HG03378 (cell line): ENCODE results near the gene COL19A1.

Experiments used
- ATAC-seq: cut with Tn5 transposase; IDR thresholded peaks from one replicate; pipeline ENCODE4 v1.9.1; 2021; ENCODE audit warnings: mild to moderate bottlenecking, moderate library complexity; ENCODE audit not compliant: unreplicated experiment

The COL19A1 gene

DNA sequence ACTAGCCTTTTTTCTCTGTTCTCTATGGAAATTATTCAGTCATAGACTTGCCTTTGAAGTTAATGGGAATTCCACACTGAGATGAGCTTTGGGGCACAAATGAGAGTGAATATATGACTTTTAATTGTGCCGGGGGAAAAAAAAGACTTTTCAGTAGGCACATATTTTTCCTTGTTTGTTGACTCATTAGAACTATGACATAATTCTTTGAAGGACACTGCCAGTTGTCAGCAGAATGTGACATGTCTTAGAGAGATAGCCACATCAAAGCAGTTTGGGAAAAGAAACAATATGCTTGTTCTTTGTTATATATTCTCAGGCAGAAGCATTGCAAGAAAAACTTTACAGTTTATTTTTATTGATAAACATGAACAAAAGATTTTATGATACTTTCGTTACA lies 298.2 kb downstream of the COL19A1 start:
- no peak for ATAC-seq

DNA sequence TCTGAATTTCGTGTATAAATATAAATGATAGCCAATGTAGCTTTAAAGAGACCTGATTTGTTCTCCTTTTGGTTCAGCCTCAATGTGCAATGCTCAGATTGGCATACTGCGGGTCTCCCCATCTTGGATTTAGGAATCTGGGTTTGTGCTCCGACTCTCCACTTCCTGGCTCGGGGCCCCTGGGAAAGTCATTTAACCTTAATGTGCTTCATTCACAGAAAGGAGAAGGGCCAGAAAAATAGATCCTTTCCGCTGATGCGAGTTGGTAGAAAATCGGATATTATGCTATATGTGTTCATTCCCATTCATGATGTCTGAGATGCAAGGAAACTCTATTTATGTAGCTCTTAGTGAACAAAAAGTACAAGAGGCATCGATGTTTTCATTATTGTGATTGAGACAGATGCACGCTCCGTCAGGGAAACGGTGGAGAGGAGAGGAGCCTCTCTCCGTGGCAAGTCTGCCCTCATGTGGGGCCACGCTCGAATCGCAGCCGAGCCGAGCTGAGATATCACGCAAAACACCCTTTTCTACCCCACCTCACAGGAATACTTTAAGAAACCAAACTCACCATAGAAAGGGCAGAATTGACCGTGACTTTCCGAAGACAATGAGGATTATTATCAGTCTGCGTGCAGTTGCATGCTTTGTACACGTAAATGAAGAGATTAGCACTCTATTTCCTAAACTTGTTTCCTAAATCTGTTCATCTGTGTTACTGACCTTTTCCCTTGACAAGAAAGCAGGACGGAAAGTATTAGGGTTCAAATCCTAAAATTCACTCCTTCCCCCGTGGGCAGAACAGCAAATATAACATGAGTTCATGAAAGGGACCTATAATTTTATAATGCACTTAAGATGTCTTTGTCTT lies 300.0 kb downstream of the COL19A1 start:
- peak; percentile 87 for ATAC-seq

DNA sequence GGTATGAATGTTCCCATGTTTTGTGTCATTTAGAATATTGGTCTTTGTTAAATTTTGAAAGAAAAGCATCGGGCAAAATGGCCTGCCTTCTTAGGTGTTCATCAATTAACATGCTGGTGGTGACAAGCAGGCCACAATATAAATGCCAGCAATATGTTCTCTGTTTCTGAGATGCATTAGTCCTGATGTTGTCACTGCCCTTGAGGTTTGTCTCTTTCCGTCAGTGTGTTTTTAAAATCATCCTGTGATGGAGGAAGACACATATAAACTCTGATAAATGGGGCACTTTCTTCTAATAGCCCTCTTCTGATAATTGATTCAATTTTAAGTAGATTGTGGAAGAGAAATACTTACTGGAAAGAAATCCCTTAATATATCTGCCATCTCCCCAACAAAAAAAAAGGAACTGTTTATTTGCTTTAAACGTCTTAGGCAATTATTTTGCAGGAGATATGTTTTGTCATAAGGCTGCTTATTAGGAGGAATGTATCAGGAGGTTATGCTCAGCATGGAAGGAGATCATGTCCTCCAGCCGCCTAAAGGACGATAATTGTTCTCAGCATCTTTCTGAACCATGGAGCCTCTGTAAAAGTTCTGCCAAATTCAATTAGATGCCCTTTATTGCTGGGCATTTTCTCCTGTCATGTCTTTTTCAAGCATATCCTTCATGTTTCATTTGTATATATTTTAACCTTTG lies 302.5 kb downstream of the COL19A1 start:
- ATAC-seq = no peak

DNA sequence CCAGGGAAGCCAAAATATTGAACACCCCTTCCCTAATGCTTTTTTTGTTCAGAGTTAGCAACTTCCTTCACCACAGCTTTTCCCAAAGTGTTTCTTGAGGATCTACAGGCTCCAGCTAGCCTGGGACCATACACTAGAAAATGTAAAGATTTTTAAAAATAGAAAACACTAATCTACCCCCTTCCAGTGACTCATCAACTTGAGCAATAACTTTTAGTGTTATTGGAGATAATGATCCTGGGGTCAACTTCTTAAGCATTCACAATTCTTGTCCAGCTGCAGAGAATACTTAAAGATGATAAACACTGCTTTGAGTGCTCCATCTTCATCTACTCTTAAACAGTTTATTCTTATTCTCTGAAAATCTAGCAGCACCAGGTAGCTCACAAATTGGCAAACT lies 304.9 kb downstream of the COL19A1 start:
- no peak for ATAC-seq

DNA sequence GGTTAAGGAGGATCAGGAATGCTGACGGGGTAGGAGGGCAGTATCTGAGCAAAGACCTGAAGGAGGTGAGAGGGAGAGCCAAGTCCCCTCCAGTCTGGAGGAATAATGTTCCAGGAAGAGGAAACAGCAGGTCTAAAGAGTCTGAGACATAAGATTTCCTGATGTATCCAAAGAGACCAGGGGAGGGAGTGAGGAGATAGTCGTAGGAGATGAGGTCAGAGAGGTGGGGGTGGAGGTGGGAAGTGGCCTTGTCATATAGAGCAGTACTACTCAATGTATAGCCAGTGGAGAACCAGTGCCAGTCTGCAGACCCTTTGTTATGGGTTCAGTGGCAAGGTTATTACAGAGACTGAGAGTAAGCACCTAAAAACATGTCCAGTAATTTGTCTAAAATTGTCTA lies 305.9 kb downstream of the COL19A1 start:
- ATAC-seq = no peak

DNA sequence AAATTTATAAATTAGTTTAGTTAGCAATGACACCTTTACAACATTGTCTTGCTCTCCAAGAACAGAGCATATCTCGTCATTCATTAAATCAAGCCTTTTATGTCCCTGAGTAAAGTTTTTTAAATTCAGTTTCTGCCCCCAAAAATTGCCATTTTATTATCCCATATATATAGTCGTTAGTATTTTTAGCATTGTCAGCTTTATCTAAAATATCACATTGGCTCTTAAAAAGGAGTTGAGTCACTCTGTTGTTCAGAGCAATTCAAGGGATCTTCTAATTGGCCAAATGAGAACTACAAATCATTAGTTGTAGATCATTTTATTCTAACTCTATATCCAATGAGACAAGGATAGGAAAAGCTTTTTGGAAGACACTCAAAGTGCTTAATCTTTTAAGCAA lies 309.4 kb downstream of the COL19A1 start:
- no peak for ATAC-seq

DNA sequence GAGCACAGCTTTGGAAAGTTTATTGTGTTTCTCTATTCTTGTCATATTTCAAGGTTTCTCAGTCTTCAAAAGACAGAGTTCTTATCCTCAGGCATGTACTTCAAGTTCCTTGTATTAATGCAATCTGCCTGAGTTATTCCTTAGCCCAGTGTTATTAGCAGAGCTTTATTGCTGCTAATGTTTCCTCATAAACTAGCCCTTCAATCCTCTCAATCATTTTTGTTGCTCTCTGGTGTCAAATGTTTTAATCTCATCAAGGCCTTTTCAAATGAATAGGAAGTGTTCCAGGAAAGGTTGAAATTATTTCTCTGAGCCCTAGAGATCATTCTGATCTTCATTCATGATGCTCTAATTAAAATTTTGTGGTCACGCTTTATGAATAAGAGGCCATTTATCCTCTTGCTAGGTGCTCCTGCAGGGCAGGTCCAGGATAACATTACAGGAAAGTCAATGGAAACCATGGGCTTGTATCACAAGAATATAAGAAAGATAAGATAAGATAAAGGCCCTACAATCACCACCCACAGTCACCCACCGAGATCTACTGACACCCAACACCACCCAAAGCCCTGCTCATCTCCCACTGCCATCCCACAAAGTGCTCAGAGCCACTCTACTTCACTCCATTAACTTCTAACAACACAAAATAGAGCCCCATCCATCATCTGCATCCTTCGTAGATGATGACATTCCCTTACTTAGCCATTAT lies 310.6 kb downstream of the COL19A1 start:
- no peak for ATAC-seq

DNA sequence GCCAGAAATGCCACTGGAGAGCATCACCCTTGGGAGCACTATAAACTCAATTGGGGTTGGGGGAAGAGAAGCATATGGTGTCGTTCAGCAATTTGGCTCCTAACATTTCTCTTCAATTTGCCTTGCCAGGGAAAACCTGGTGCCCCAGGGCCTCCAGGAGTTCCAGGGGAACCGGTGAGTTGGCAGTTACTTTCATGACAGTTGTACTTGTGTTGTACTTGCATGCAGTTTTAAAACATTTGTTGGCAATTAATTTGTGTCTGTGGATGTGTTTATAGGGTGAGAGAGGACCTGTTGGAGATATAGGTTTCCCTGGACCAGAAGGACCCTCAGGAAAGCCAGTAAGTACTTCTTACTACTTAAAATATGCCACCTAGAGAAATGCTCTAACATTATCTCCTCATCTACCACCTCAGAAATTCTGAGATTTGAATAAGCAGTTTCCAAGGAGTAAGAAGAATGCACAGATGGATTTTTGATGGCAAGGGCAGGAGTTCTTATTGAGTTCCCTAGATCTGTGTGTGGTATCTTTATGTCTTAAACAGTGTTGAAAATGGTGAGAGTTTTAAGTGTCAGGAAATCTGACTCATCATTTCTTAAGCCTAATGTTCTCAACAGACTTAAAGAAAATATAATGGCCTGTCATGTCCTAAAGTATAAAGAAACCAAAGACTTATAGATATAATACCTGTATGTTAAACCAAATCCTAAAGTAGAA lies 314.0 kb downstream of the COL19A1 start:
- peak; percentile 15 for ATAC-seq

DNA sequence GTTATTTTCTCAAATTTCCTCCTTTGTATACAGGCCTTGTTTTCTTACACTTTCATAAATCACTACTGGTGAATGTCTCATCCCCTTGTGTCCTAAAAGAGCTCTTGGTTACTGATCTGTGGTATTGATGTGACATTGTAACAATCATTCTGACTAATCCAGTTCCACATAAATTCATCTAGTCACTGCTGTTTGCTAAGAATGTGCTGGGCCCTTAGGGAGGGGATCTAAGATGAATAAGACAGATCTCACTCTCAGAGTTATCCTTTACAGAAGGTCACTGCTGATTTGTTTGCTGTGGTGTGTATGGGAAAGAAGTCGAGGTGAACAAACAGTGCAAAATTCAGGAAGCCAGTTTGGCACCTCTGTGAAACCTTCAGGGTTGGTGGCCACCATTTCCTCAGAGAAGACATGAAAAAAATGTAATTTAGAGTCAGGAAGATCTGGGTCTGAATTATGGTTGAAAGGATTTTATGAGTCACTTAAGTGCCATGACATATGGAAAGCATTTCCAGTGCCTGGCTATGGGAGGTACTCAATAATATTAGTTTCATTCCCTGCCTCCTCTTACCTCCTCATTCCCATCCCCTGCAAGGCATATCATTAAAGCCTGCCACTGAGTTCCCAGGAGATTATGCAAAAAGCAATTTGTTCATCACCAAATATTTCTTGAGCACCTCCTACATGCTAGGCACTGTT lies 314.7 kb downstream of the COL19A1 start:
- peak; percentile 69 for ATAC-seq

DNA sequence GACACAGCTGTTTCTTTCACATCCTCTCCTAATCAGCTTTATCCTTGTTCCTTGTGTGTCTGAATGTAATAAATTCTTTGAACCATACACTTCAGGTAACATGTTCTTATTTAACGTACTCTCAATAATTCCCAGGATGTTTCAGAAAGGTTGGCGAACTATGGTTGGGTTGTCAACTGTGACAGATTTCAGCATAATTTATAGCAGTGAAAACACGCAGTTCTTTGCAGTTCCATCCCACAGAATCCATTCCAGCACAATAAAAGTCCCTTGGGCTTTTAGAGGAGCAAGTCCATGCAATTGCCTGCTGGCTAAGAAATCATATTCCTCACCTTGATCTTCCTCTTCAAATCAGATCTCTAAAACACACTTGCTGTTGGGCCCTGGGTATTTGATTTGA lies 317.2 kb downstream of the COL19A1 start:
- ATAC-seq = no peak

DNA sequence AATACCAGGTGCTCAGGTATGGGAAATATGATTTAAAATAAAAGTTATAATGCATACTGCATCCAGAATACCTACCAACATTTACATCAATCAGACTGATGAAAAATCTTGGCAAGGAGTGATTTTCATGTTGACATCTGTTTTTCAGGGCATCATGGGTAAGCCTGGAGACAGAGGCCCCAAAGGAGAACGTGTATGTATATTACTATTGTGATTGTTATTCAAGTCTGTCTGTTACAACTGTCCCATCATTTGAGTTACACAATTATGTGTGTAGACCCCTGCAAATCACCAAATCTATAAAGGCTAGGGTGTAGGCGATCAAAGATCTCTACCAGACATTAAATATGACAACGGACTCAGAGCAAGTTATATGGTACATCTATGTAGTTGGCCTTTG lies 318.4 kb downstream of the COL19A1 start:
- ATAC-seq = no peak

DNA sequence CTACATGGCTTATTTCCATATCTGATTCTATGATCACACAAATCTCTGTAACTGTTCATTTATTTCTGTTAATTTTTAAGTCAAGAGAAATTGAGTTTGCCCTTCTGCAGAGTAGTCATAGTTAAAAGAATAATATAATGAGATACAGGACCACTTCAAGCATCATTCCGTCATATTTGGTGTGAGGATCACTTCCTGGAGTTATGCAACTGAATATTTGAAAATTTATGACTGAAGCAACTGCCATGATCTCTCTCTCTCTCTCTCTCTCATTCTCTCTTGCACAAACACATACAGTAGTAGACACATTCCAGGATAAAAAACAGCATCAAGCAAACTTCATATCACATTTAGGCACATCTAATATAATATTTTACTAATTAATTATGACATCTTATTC lies 320.1 kb downstream of the COL19A1 start:
- ATAC-seq = no peak

DNA sequence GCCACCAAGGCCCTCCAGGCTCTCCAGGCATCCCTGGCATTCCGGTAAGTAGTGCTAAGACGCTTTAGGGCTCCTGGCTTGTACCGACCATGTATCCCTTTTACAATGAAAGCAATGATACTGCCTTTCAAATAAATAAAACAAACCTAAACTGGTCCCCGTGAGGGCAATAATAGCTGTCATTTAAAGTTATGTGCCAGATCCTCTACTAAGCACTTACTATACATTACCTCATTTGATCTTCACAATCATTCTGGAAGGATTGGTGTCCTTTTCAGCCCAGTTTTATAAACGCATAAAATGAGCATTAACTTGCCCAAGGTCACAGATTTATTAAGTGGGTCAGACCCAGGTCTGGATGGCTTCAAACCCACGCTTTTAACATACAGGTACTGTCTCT lies 321.8 kb downstream of the COL19A1 start:
- no peak for ATAC-seq

DNA sequence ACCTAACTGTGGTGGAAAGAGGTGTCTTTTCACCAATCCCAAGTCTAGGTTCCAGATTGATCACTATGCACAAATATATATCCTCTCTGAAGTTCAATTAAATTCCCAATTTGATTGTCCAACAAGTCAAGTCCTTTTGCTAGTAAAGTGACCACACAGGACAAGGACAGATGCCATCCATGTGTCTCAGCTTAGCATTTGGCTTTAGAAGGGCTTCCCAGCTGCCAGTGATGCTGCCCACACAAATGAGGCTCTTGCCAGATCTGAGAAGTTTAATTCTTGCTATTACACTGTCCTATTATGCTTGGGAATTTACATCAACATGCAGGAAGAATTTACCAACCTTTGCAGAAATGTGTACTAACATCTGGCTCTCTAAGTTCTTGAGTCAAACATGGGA lies 328.1 kb downstream of the COL19A1 start:
- no peak for ATAC-seq

DNA sequence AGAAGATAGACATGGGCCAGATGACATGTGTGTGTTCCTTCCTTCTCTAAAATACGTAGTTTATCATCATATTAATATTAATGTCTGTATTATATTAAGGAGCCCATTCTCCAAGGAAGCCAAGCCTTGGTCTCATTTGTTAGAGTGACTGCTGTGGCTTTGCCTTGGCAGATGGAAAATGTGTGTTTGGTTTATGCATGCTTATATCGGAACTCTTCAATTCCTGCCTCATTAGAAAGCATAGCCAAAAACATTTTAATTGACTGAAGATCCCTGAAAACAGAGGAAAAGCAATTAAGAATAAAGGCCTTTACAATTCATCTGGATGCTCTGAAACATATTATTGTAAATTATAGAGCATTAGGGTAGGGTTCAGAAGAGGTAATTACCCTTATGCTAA lies 330.2 kb downstream of the COL19A1 start:
- ATAC-seq = no peak

DNA sequence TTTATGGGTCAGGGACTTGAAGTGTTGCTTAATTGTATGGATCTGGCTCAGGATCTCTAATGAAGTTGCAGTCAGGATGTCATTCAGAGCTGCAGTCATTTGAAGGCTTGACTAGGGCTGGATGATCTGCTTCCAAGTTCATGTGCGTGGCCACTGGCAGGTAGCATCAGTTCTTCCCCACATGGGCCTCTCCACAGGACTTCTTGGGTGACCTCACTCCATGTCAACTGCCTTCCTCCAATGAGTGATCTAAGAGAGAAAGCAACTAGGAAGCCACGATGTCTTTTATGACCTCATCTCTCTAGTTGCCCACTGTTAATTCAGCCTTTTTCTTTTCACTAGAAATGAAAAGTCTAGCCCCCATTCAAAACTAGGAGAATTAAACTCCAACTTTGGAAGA lies 332.4 kb downstream of the COL19A1 start:
- ATAC-seq = no peak

DNA sequence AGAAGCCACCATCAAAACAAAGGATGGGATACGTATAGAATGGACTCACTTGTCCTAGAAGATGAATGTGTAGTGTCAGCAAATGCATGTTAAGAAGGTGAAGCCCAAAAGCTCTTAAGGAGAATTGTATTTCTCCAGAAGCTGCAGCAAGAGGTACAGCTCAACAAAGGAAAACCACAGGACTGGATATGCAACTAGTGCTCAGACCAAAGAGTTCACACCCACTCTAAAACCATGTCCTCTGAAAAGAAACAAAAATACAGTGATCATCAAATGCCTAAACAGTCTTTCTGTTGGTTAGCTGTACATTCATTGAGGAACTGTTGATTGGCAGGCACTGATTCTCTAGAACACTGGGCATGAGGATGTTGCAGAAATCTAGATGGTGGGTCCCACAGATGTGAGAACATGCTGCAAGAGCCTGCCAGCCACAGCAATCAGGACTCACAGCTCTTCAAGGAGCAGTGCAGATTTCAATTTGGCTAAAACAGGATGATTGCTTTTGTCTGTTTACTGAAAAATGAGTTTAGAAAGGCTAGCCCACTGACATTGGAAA lies 342.0 kb downstream of the COL19A1 start:
- ATAC-seq = no peak

DNA sequence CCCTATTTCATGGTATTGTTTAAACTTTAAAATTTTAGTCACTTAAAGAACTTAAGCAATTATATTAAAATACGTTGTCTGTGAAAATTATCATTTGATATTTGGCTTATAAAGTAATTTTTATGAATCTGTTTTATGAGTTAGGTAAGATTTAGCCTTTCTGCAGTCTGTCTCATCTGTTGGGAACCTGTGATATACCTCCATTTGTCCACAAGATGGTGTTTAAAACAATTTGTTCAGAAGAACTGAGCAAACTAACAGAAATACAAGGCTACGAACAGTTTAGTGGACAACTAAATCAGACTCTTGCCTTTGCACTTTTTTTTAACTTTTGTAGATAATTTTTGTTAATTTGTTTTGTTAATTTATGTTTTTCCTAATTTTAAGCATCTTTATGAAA lies 344.1 kb downstream of the COL19A1 start:
- no peak for ATAC-seq

DNA sequence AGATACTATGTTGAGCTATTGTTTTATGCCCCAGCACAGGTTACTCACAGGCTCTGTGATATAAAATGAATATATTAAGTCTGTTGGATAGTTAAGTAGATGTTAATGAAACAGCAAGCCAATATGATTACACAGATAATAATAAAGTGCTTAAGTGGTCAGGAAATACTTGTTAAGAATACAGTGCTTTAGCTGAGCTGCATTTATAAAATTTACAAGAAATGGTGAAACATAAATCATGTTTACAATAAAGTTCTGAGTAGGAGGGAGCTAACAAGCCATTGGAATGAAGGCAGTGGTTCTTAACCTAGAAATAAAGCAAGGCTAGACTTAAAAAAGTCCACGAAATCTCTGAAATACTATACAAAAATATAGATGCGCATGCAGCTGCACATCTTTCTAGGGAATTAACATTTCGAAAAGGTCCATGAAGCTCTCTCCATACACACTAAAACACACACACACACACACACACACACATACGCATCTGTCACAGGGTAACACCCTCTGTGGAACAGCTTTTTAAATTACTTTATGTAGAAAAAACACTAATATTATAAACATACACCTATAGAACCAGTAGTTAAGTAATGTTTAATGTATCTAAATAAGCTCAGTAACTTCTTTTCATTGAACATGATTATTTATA lies 349.2 kb downstream of the COL19A1 start:
- ATAC-seq = no peak

DNA sequence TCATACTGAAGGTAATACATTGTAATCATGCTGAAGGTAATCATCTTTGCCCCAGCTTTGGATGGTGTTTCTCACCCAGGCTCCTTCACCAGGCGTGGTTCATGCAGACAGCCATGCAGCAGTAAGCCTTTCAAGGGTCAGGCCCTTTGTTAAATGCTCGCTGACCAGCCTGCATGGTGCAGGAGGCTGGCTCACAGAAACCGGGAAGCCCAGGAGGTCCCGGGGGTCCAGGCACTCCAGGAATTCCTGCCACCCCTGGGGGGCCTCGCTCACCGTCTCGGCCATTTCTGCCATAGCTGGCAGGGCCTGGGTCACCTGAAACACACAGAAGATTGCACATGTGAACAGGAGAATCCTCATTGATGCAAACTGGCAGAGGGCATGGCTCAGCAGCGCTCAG lies 350.4 kb downstream of the COL19A1 start:
- ATAC-seq = no peak
